ENCODE results near the gene CNPPD1. TPM values are rescaled to one million over a fixed set of nuclear protein-coding genes. Genes with fewer than 3 reads are reported as not detected.

CNPPD1 gene
- total RNA-seq, 4 donors from 2014 or later, result 50.6 to 82.0 (median 66.0) TPM

DNA sequence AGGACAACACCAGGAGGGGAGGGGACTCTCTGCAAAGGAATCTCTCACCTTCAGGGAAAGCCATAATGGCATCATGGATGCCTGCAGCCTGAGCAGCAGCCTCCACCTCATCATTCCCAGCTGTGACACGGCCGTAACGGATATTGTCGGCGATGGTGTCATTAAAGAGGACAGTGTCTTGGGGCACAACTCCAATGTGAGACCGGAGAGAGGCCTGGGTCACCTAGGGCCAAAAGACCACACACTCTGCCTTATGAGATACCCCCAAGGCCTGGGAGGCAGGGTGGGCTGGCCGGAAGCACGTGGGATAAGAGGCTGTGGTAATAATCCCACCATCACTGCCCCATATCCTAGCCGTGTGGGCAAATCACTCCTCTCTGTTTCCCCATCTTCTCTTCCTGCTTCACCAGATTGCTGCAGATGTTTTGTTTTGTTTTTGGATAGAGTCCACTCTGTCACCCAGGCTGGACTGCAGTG is 34.2 kb upstream of the CNPPD1 start:
- no peak overlapping the region for H3K27ac ChIP-seq
- H3K4me1 ChIP-seq, result peaks cover 0 to 33% (median 9%) of the 10 kb centered on the region in 3 donors
- H3K9me3 ChIP-seq, result no peaks in the 10 kb centered on the region
- H3K27me3 ChIP-seq, result no peaks in the 10 kb centered on the region
- TF ChIP-seq POLR2AphosphoS5 (IDR thresholded peaks at IDR 0.05), result no peak
- TF ChIP-seq, protein P1, sequence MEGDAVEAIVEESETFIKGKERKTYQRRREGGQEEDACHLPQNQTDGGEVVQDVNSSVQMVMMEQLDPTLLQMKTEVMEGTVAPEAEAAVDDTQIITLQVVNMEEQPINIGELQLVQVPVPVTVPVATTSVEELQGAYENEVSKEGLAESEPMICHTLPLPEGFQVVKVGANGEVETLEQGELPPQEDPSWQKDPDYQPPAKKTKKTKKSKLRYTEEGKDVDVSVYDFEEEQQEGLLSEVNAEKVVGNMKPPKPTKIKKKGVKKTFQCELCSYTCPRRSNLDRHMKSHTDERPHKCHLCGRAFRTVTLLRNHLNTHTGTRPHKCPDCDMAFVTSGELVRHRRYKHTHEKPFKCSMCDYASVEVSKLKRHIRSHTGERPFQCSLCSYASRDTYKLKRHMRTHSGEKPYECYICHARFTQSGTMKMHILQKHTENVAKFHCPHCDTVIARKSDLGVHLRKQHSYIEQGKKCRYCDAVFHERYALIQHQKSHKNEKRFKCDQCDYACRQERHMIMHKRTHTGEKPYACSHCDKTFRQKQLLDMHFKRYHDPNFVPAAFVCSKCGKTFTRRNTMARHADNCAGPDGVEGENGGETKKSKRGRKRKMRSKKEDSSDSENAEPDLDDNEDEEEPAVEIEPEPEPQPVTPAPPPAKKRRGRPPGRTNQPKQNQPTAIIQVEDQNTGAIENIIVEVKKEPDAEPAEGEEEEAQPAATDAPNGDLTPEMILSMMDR (IDR thresholded peaks at IDR 0.05), result no peak
- no peak for TF ChIP-seq POLR2A (IDR thresholded peaks at IDR 0.05)
- TF ChIP-seq EP300 (IDR thresholded peaks at IDR 0.05), result no peak
- H3K4me3 ChIP-seq, result no peak overlapping the region
- no peak for ATAC-seq
- peaks cover 0 to 75% of the 10 kb centered on the region in 2 donors for H3K36me3 ChIP-seq
- 86 to 87% methylated on average over 3 to 6 of the region's 9 CpGs for WGBS, 2 donors (ENCODE audit: low coverage in 1 of 2)

DNA sequence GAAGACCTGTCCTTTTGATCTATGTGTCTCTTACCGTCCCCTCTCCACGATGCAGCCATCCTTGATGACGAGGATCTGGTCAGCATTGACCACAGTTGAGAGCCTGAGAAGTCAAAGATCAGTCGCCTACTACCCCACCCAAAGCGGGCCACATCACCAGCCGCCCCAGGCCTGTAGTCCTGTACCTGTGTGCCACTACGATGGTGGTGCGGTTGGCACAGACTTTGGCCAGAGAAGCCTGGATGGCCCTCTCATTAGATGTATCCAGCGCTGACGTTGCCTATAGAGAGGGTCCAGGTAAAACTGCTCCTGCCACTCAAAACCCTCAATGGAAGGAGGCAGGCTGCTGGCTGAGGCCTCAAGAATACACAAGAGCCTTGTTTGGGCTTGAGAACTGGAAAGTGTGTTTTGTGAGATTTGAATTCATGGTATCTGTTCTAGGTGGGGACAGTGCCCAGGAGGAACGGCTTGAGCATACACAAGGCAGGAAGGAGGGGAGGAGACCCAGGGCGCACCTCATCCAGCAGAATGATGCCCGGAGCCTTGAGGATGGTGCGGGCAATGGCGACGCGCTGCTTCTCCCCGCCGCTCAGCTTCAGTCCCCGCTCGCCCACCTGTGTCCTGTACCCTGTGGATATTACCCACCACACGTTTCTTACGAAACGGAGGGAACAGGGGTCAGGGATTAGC is 33.6 kb upstream of the CNPPD1 start:
- H3K27me3 ChIP-seq, result no peaks in the 10 kb centered on the region
- peaks cover 0 to 70% of the 10 kb centered on the region in 2 donors for H3K36me3 ChIP-seq
- H3K9me3 ChIP-seq, result no peaks in the 10 kb centered on the region
- H3K27ac ChIP-seq, result peak overlapping the region in 1 of 4 donors; percentile 16
- 69 to 82% methylated on average over 7 to 13 of the region's 24 CpGs for WGBS, 2 donors (ENCODE audit: low coverage in 1 of 2)
- no peak for ATAC-seq
- no peak for TF ChIP-seq EP300 (IDR thresholded peaks at IDR 0.05)
- H3K4me3 ChIP-seq, result no peak overlapping the region
- peaks cover 0 to 30% (median 9%) of the 10 kb centered on the region in 3 donors for H3K4me1 ChIP-seq

DNA sequence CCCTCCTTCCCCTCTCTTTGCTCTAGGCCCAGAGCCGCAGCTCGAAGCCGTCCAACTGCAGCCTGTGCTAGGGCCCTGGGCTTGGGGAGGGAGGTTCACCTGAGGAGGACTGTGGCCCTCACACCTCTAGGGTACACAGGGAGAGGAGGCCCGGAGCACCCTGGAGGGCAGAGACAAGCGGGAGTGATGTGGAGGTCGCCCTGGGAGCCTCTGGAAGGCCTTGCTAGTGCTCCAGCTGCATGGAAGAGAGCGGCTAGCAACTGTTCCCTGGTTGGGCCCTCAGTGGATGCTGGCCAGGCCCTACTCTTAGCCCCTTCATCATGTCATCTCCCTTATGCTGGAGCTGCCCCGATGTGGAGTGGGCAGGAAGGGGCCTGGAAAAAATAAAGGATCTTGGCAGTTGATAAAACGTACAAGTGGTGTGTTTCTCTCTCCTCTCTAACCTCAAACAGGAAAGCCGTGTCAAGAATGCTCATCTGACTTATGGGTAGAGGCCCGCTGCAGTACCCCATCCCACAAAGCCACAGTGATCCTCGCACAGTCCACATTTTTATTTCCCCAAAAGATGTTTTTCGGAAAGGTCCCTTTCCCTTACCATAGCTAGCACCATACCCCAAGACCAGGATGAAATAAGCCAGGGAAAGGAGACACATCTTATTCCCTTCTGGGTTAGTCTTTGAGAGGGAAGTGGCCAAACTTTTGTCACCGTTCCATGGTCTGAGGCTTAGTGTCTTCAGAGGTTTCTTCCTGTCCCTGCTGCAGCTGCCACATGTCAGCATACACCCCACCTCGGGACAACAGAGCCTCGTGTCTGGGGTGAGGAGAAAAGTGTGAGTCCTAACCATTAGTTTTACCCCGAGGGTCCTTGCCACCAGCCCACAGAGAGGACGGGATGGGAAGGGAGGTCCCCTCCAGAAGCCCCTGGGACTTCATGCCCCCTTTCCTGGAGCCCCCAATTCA is 32.8 kb upstream of the CNPPD1 start:
- H3K4me1 ChIP-seq, result peaks cover 0 to 29% (median 9%) of the 10 kb centered on the region in 3 donors
- H3K4me3 ChIP-seq, result no peak overlapping the region
- H3K36me3 ChIP-seq, result peaks cover 0 to 61% of the 10 kb centered on the region in 2 donors
- H3K9me3 ChIP-seq, result no peaks in the 10 kb centered on the region
- H3K27me3 ChIP-seq, result no peaks in the 10 kb centered on the region
- ATAC-seq, result no peak
- no peak for TF ChIP-seq POLR2AphosphoS5 (IDR thresholded peaks at IDR 0.05)
- TF ChIP-seq, protein P1 (IDR thresholded peaks at IDR 0.05), result no peak
- no peak for TF ChIP-seq EP300 (IDR thresholded peaks at IDR 0.05)
- TF ChIP-seq POLR2A (IDR thresholded peaks at IDR 0.05), result no peak
- H3K27ac ChIP-seq, result peak overlapping the region in 1 of 4 donors; percentile 26
- WGBS, 2 donors (ENCODE audit: low coverage in 1 of 2), result 71 to 94% methylated on average over 3 to 12 of the region's 18 CpGs

DNA sequence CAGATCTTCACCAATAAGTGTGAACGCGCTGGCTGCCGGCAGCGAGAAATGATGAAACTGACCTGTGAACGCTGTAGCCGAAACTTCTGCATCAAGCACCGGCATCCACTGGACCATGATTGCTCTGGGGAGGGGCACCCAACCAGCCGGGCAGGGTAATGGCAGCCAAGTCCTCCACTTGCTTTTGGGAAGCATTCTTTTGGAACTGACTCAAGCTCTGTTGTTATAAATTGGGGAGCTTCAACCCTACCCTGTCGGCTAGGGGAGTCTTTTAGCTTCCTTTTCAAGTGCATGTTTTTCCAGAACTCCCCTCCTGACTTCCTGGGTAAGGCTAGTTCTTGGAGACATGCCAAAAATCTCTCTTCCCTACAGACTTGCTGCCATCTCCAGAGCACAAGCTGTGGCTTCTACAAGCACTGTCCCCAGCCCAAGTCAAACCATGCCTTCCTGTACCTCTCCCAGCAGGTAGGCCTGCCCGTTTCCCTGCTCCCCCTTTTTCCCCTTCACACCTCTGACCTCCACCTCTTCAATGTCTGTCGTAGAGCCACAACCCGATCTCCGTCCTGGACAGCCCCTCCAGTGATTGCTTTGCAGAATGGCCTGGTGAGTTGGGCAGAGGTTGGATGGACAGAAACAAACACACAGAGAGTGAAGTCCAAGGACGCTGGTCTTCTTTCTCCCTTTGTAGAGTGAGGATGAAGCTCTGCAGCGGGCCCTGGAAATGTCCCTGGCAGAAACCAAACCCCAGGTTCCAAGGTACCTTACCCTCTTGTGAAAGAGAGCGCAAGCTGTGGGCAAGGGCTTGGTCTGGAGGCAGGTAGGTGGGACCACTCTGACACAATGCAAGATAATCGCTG is 31.4 kb upstream of the CNPPD1 start:
- no peak for TF ChIP-seq EP300 (IDR thresholded peaks at IDR 0.05)
- TF ChIP-seq POLR2A (IDR thresholded peaks at IDR 0.05), result no peak
- peak; percentile 38 for TF ChIP-seq POLR2AphosphoS5 (IDR thresholded peaks at IDR 0.05)
- Histone ChIP-seq H3K4me3 (peak overlapping the region in 1 of 2 donors; percentile 59), H3K36me3 (peaks cover 0 to 47% of the 10 kb centered on the region in 2 donors), H3K4me1 (peaks cover 0 to 29% (median 9%) of the 10 kb centered on the region in 3 donors), H3K9me3 (no peaks in the 10 kb centered on the region), H3K27me3 (no peaks in the 10 kb centered on the region), H3K27ac (peak overlapping the region; percentile 73 to 99 (median 93))
- no peak for ATAC-seq
- 45 to 64% methylated on average over 8 to 11 of the region's 17 CpGs for WGBS, 2 donors (ENCODE audit: low coverage in 1 of 2)

DNA sequence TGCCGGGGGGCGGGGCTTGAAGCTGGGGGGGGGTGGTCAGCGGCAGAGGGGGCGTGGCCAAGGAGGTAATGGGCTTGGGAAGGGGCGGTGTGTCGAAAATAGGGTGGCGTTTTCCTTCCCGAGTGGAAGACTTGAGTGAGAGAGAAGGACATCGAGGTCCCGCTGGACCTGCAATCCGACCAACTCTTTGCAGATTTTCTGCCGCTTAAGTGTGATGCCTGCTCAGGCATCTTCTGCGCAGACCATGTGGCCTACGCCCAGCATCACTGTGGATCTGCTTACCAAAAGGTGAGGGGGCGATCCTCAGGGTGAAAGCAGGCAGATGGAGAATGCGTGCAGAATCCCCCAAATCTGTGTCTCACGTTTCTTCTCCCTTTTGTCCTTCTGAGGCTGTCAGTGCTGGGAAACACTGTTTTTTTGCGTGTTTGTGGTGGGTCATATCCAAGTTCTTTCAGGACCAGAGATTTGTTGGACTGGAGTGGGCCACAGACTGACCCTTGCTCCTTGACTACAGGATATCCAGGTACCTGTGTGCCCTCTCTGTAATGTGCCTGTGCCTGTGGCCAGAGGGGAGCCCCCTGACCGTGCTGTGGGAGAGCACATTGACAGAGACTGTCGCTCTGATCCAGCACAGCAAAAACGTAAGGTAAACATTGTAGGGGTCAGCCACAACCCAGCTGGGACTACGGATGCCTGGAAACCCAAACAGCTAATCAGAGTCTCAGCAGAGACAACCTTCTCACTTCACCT is 30.6 kb upstream of the CNPPD1 start:
- peak overlapping the region; percentile 59 to 68 for H3K4me3 ChIP-seq
- WGBS, 2 donors (ENCODE audit: low coverage in 1 of 2), result 0% methylated on average over 7 to 12 of the region's 22 CpGs
- H3K27ac ChIP-seq, result peak overlapping the region; percentile 73 to 99 (median 93)
- H3K27me3 ChIP-seq, result no peaks in the 10 kb centered on the region
- no peaks in the 10 kb centered on the region for H3K9me3 ChIP-seq
- TF ChIP-seq POLR2AphosphoS5 (IDR thresholded peaks at IDR 0.05) (no peak), POLR2A (IDR thresholded peaks at IDR 0.05) (no peak), EP300 (IDR thresholded peaks at IDR 0.05) (no peak)
- TF ChIP-seq, protein P1 (IDR thresholded peaks at IDR 0.05), result no peak
- peaks cover 0 to 29% (median 9%) of the 10 kb centered on the region in 3 donors for H3K4me1 ChIP-seq
- no peak for ATAC-seq
- peaks cover 0 to 39% of the 10 kb centered on the region in 2 donors for H3K36me3 ChIP-seq
